Occipital lobe (tissue), 2 donors: ENCODE measurements around the gene C11orf52. TPM values are rescaled to one million over a fixed set of nuclear protein-coding genes. Genes with fewer than 3 reads are reported as not detected.

Experiments used
- DNase-seq: peaks from one replicate; lab custom pipeline; 2025; lab: John Stamatoyannopoulos, UW
- total RNA-seq: library from RNA; depleted of rRNA; stranded (reverse); fragments of >200 nt; gene quantifications from one replicate; pipeline ENCODE4 v1.2.3, GENCODE V29; 2014

Gene C11orf52
- total RNA-seq, 1 donor from 2014 or later = not detected

DNA sequence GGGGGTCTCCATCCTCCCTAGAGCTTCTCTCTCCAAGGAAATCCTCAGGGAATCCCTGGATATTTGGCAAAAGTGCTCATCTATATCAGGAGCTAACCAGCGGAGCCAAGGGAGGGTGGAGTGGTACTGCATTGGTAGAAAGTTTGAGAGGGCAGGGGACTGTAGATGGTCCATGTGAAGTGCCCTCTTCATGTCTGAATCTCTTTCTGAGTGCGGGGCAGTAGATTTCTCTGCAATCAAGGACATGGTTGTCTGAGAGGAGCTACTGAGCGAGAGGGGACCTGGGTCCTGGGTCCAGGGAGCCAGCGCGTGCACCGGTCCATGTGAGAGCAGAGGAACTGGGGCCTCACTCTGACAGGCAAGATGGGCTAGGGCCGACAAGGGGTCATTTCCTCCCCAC is 19.1 kb downstream of the C11orf52 start:
- DNase-seq = no peak

DNA sequence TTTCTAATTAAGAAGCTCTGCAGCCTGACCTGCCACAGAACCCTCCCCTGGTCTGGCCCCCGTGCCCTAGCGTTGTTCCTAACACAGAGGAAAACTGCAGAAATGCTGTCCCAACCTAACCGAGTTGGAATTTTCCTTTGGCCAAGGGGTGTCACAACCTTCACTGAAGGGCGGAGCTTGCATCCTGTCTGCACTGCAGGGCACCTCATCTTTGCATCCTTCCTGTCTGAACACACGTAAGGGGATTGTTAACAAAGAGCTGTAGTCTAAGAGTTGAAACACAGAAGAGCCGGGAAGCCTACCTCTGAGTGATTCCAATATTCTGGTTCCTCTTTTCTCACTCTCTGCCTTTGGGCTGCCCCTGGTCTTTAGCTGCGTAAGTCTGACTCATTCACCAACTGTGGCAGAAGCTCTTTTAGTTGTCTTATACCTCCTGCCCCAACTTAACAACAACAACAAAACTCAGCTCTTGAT is 20.0 kb downstream of the C11orf52 start:
- no peak for DNase-seq

DNA sequence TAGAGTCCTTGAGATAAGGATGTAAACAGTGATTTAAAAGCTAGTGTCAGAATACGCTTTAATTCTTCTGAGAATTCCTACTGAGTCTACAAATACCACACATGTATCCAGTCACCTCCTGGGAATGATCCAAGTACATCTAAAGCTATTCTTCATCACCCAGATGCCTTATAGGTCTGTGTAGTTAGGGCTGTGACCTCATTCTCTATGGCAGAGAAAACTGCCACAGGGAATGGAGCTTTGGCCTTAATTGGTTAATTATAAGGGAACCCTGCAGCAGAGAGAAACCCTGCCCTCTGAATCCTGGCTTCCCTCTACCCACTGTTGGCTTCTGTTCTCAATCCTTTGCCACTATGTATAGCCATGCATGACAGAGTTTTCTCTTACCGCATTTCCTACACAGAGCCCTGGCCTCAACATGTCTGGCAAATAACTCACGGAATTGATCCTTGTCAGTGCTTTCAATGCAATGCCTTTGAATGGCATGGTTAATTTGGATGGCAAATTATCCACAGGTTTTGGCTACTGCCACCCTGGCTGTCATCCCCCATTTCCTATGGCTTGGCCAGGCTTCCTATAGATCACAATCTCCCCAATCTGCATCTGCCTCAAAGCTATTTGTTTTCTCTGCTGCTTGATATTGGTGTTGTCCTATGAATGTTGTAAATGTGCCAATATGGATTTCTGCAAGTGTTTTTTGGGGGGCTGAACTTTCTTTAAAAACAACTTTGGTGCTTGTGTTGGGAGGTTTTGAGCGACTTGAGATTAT is 21.3 kb downstream of the C11orf52 start:
- DNase-seq = no peak

DNA sequence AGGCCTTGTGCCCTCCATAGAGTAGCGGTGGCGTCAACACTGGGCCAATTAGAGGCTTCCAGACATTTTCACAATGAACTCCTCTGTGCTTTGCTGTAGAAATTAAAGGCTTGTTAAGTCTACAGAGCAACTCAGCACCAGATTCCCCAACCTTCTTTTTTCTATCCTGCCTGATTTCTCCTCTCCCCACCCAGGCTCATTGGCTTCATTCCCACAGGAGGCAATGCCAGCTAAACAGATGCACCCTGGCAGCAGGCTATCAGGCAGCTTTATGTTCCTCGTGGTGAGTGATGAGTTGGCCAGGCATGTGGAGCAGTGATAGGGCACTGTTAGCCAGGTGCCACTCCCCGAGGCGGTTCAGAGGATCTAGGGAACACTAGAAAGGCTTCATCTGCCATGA is 23.2 kb downstream of the C11orf52 start:
- DNase-seq = peak; percentile 59

DNA sequence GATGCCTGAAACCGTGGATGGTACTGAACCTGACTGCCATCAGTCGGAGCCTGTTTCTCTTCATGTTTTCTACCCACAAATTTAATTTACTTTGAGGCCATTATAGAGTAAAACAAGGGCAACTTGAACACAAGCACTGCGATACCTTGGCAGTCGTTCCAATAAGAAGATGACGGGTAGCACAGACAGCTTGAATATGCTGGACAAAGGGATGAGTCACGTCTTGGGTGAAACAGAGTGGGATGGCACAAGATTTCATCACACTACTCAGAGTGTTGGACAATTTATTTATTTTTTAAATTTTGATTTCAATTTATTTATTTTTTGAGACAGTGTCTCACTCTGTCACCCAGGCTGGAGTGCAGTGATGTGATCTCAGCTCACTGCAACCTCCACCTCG is 24.1 kb downstream of the C11orf52 start:
- no peak for DNase-seq

DNA sequence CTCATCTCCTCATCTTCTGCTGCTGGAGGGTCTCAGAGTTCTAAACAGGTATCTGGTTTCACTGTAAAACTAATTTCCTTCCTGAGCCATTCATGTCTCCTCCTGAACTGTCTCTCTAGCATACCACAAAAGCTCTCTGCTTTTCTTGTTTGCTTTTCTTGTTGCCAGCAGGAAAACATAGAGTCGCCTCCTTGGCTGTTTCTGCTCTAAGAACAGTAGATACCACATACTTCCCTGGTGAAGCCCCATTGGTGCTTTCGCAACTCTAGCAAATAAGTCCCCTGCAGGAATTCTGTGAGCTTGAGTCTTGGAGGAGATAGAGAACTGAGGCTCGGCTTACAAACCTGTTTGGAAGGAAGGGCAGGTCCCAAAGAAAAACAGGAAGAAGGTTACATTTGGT is 25.4 kb downstream of the C11orf52 start:
- no peak for DNase-seq

DNA sequence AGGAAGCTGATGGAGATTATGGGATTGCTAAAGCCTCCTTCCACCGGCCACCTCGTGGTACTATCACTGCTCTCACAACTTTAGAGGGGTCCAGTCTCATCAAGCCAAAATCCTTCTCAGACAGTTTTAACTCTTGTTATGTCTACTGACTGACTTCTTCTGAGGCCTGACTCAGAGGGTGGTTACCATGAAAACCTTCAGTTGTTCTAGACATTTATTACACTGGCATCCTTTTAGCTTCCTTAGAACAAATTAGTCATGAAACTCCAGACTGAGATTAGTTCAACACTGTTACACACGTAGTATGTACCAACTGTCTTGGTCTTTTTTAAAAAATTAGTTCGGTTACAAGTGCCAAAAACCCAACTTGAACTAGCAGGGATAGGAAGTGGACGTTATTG is 25.9 kb downstream of the C11orf52 start:
- DNase-seq = no peak

DNA sequence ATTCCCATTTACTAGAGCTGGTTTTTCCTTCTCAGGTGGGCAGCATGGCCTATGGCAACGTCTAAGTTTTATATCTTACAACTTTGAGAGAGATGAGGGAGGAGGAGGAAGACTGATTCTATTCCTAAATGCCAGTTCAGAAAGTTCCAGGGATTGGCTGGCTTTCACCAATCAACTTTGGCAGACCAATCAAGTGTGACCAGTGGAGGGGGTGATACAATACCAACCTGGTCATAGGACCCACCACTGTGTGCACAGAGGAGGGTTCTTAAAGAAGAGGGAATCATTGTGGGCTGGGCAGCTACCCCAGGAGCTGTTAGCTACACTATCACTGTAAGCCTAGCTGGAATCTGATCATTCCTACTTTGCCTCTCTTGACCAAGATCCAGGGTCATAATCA is 26.5 kb downstream of the C11orf52 start:
- no peak for DNase-seq

DNA sequence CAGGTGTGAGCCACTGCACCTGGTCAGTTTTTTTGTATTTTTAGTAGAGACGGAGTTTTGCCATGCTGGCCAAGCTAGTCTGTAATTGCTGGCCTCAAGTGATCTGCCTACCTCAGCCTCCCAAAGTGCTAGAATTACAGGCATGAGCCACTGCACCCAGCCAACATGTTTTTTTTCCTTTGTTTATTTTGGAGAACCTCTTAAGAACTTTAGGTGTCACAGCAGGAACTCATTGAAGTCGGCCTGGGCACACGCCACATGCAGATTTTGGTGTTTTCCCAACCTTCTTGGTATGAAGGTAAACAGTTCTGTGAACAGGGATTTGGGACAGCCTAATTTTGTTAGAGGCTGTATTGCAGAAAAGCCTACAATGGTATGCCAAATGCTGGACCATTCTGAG is 27.8 kb downstream of the C11orf52 start:
- no peak for DNase-seq

DNA sequence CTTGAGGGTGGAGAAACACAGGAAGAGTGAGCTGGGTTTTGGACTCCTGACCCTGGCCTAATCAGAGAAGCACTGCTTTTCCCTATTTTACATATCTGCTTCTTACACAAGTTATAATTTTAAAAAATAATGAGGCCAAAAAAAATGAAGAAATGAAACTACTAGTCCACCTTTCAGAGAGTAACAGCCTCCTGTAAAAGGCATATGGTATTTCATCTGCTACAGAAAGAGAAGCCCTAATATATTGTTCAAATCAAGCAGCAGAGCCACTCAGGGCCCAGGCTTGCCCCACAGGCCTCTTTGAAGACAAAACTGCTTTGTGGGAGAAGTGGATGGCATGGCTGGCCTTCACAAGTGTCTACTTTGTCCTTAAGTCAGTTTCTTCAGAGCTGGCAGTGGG is 28.4 kb downstream of the C11orf52 start:
- DNase-seq = no peak

DNA sequence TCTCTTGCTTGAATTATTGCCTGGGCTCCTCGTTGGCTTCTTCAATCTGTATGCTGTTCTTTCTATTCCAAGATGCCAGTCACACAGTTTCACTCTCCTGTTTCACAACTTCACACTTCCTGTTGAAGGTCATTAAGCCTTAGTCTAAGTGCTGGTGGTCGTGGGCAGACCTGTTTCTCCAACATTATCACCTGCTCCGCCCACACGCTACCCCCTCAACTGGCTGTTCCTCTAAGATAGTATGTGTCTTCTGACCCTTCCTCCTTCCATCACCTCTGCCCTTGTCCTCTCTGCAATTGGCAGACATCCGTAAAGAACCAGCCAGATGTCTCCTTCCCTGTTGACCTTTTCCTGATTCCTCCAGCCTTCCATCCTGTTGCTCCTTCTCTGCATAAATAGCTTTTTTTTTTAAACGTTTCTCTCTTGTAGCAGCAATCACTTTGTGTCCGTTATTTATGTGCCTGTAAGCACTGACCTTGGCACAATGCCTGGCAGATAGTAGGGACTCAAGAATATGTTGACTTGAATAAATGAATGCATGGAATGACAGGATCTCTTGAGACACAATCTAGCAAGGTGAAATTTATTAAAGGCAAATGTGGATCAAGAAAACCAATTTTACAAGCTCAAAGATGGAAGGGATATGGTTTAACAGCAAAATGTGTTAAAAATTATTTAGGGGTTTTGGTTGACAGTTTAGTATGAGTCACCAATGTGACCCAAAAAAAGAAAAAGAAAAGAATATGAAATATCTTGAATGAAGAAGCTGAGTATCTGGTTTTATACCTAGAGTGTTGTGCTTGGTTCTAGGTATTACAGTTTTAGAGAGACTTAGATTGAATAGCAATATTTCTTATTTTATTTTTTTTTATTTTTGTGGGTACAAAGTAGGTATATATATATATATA is 31.1 kb downstream of the C11orf52 start:
- DNase-seq = no peak

DNA sequence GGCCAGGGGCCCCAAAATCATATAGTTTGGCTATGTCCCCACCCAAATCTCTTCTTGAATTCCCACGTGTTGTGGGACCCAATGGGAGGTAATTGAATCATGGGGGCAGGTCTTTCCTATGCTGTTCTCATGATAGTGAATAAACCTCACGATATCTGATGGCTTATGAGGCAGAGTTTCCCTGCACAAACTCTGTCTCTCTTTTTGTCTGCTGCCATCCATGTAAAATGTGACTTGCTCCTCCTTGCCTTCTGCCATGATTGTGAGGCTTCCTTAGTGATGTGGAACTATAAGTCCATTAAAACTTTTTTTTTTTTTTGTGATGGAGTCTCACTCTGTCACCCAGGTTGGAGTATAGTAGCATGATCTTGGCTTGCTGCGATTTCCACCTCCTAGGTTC is 32.9 kb downstream of the C11orf52 start:
- no peak for DNase-seq

DNA sequence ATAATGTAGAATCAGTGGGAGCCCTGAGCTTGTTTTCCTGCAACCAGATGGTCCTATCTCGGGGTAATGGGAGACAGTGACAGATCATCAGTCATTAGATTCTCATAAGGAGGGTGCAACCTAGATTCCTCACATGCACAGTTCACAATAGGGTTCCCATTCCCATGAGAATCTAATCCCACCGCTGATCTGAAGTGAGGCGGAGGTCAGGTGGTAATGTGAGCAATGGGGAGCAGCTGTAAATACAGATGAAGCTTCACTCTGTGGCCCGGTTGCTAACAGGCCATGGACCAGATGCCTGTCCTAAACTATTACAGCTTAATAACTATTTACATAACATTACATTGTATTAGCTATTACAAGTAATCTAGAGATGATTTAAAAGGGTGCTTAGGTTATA is 35.4 kb downstream of the C11orf52 start:
- no peak for DNase-seq

DNA sequence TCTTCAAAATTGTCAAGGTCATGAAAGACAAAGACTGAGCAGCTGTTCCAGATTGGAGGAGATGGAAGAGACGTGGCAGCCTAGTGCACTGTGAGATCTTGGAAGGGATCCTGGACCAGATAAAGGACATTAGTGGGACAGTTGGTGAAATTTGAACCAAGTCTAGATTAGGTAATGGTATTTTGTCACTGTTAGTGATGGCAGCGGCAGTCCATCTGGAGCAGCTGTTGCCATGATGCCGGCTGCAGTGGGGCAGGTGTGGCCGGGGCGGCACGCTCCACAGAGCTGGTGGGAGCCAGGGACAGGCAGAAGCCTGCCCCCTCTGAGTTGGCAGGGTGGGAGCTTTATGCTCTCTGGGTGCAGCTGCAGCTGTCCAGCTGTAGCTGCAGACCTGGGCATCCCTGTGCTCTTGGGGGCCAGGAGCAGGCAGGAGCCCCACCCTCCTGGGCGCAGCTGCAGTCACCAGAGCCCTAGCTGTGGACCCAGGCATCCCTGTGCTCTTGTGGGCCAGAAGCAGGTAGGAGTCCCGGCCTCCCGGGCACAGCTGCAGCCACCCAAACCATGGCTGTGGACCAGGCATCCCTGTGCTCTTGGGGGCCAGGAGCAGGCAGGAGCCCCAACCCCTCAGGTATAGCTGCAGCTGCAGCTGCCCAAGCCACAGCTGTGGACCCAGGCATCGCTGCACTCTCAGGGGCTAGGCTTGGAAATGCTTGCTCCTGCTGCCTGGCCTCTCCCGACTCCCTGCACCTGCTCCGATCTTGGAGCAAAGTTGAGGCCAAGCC is 39.1 kb downstream of the C11orf52 start:
- DNase-seq = no peak

DNA sequence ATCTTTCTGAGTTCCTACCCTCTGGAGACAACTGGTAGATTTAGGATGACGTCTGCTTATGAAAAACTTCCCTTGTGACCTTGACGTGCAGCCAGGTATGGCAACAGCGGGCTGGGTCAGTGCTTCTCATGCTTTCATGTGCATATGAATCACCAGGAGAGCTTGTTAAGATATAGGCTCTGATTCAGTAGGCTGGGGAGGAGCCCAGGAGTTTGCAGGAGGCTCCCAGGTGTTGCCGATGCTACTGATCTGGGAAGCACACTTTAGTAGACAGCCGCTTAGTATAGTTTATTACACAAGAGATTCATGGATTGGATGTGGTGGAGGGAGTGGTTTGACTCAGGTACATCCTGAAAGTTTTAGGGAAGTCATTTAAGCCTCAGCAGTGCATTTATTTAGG is 42.2 kb downstream of the C11orf52 start:
- no peak for DNase-seq

DNA sequence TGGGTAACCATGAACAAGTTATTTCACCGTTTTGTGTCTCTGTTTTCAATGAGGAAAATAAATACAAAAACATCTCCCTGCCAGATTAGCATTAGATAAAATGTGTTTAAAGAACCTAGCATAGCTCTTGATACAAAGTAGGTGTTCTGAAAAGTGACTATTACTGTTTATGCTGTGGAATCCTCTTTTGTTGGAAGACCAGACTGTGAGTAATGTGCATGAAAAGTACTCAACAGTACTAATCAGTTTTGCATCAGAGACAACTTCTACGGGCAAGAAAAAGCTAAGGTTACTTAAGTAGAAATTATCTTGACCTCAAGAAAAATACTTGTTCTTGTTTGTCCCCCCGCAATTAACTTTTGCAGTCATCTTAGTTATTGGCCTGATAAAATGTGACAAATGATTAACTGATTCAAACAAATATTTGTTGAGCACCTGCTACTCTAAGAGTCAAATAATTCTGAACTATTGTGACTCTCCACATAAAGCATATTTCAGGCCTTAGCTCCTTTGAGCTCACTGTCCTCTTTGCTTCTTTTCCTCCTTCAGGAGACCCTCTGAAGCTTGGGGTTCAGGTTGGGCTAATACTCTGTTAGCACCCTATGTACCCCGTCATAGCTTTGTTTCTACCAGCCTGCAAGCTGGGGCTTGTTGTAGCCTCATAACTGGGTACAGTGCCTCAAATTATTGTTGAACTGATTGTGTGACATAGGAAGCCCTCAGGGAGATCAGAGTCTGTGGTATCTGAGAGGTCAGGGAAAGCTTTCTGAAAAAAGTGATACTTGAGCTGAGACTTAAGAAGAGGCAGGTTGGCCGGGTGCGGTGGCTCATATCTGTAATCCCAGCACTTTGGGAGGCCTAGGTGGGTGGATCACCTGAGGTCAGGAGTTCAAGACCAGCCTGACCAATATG is 42.9 kb downstream of the C11orf52 start:
- no peak for DNase-seq

DNA sequence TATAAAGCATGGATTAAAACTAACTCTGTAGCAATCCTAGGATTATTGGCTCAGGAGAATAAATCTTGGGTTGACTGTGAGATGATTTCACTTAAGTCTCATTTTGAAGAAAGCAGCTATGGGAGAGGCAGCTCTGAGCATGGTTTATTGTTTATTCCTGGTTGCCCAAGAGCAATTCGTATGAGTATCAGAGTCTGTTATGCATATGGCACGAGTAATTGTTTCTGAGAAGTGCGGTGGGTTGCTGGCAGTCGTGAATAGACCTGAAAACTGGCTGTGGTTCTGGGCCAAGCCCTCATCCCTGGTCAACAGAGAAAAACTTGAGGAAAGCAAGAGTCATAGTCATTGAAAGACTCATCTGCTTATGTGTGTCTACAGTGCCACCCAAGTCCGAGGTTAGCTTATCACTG is 45.2 kb downstream of the C11orf52 start:
- no peak for DNase-seq

DNA sequence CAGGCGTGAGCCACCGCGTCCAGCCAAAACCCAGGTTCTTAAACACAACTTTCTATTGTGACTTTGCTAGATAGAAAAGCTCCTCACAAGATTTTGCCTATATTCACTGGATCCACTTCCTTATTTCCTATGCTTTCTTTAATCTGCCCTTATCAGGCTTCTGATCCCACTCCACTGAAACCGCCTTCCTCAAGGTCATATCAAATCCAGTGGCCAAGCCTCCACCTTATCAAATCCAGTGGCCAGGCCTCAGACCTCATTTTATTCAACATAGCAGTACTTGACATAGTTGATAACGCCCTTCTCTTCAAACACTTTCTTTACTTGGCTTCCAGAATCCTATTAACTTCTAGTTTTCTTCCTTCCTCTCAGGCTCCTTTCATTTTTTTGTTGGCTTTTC is 48.0 kb downstream of the C11orf52 start:
- DNase-seq = no peak

DNA sequence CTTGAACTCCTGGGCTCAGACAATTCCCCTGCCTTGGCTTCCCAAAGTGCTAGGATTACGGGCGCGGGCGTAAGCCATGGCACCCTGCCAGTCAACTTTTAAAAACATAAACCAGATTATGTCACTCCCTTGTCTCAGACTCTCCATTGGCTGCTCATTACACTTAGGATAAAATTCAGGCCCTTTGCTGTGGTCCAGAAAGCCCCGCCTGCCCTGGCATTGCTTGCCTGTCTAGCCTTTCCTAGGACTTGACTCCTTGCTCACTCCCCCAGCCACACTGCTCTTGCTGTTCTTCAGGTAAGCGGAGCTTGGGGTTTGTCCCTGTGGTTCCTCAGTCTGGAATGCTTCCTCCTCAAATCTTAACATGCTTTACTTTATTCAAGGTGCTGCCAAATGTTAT is 48.9 kb downstream of the C11orf52 start:
- DNase-seq = no peak

DNA sequence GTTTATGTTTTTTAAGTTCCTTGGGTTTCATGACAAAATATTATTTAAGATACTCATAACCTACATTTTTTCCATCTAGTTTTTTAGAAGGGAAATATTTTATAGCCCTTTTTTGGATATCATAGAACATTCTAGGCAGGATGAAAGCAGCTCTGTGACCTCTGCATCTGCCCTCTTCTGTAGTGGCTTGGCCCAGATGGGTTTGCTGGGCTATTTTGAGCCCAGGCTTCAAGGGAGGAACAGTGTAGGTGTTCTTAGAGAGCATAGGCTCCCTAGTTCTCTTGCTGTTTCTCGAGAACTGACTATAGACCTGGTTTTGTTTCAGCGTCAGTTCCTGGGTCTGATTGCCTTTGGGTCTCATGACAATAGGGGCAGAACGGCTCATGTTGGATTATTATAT is 50.6 kb downstream of the C11orf52 start:
- no peak for DNase-seq

DNA sequence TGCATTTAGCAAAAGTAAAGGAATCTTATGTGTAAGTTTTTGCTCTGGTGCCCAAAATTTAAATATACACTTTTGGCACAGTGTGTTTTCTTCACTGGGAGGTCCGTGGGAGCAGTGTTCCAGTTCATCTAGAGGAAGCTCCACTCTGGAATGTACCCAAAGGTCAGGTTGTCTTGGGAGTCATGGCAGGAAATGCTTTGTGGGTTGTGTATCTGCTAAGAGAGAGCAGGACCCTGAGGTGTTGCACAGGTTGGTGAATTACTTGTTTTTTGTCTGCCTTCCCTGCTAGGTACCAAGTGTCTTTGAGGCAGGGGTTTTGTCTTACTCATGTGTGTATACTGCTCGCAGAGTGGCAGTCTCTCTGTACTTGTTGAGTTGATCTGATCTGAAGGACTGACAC is 55.7 kb downstream of the C11orf52 start:
- DNase-seq = no peak
